Colonic mucosa (tissue), 4 donors: ENCODE results near the gene COG1. TPM values are rescaled to one million over a fixed set of nuclear protein-coding genes. Genes with fewer than 3 reads are reported as not detected.

ENCODE experiments used
- DNase-seq: peaks from one replicate; pipeline ENCODE4 v3.0.0-alpha.2; 2020
- H3K27ac ChIP-seq: fragments of 200-600 bp; one replicate; pipeline ENCODE4 v1.8.0; 2021
- H3K27me3 ChIP-seq: fragments of 200-600 bp; one replicate; pipeline ENCODE4 v1.8.0; 2021
- H3K36me3 ChIP-seq: fragments of 200-600 bp; one replicate; pipeline ENCODE4 v1.8.0; 2021
- H3K4me1 ChIP-seq: fragments of 200-600 bp; one replicate; pipeline ENCODE4 v1.8.0; 2021; ENCODE audit warnings: mild to moderate bottlenecking
- H3K4me3 ChIP-seq: fragments of 200-600 bp; one replicate; pipeline ENCODE4 v1.8.0; 2021
- H3K9ac ChIP-seq, 2 donors: one replicate each; pipeline ENCODE4 v1.7.0; 2013; ENCODE audit warnings: control low read depth in 2 of 2, low read depth in 2 of 2, low read length in 2 of 2
- H3K9me3 ChIP-seq: fragments of 200-600 bp; one replicate; pipeline ENCODE4 v1.8.0; 2021
- CTCF ChIP-seq: fragments of 200-600 bp; IDR thresholded peaks from one replicate; pipeline ENCODE4 v1.8.0; 2022; ENCODE audit warnings: antibody characterized with exemption, mild to moderate bottlenecking
- intact Hi-C: fragments of 100-400 bp; cut with DNase I; formaldehyde crosslinking; loops from one replicate; pipeline ENCODE4 v1.14.1; 2022
- total RNA-seq, 2 donors: library from RNA; stranded (reverse); fragmentation: NEBNext Ultra II Directional in 1 of 2; extraction: Animal tissue kit (Norgen Biotek cat#: 25700) in 1 of 2; gene quantifications; one replicate each; pipeline ENCODE4 v1.2.1, GENCODE V29; 2021
- donor health status: healthy.
- donor health status: DM: no; HTN: no; CAD: no.
- donor health status: DM: no; HTN: no; CAD: no.

The COG1 gene
- total RNA-seq, 2 donors from 2014 or later: 41.0 to 41.2 TPM

GRCh38 chr17:73158133-73158532 is 34.7 kb upstream of the COG1 start:
- no peak for DNase-seq
- Histone ChIP-seq H3K4me1 (no peaks in the 10 kb centered on the region), H3K4me3 (no peak overlapping the region), H3K9ac (no peak overlapping the region), H3K36me3 (no peaks in the 10 kb centered on the region), H3K27ac (no peak overlapping the region), H3K27me3 (peaks cover 4% of the 10 kb centered on the region), H3K9me3 (no peaks in the 10 kb centered on the region)
- no peak for TF ChIP-seq CTCF
- intact Hi-C loops: loop anchor here (5.0 kb wide), 2 partner anchors 171 to 431 kb away; no protein-coding TSS in a partner anchor

GRCh38 chr17:73160980-73161630 is 31.8 kb upstream of the COG1 start:
- Histone ChIP-seq H3K4me3 (no peak overlapping the region), H3K9me3 (no peaks in the 10 kb centered on the region), H3K36me3 (no peaks in the 10 kb centered on the region), H3K27ac (no peak overlapping the region), H3K4me1 (no peaks in the 10 kb centered on the region), H3K9ac (no peak overlapping the region), H3K27me3 (peaks cover 24% of the 10 kb centered on the region)
- TF ChIP-seq CTCF: no peak
- no peak for DNase-seq
- intact Hi-C loops: no loop called here

- intact Hi-C loops: no loop called here
- H3K36me3 ChIP-seq: no peaks in the 10 kb centered on the region
- no peaks in the 10 kb centered on the region for H3K9me3 ChIP-seq
- H3K27me3 ChIP-seq: peaks cover 44% of the 10 kb centered on the region
- no peak overlapping the region for H3K27ac ChIP-seq
- no peak for TF ChIP-seq CTCF
- no peaks in the 10 kb centered on the region for H3K4me1 ChIP-seq
- no peak for DNase-seq
- H3K9ac ChIP-seq: no peak overlapping the region
- no peak overlapping the region for H3K4me3 ChIP-seq
Measured at GRCh38 chr17:73163043-73163442, 29.8 kb upstream of the COG1 start.

- intact Hi-C loops: no loop called here
- peaks cover 49% of the 10 kb centered on the region for H3K27me3 ChIP-seq
Measured at GRCh38 chr17:73165616-73166404, 27.0 kb upstream of the COG1 start.

More at GRCh38 chr17:73165616-73166404, 27.0 kb upstream of the COG1 start:
- DNase-seq: no peak
- no peak overlapping the region for H3K27ac ChIP-seq
- H3K9me3 ChIP-seq: no peaks in the 10 kb centered on the region
- TF ChIP-seq CTCF: no peak
- no peaks in the 10 kb centered on the region for H3K4me1 ChIP-seq
- peak overlapping the region; percentile 15 for H3K4me3 ChIP-seq
- H3K9ac ChIP-seq: no peak overlapping the region
- H3K36me3 ChIP-seq: no peaks in the 10 kb centered on the region
